Esophagus squamous epithelium (tissue), 4 donors: Measurements from ENCODE around the gene ZNF491.
"Not testable (repeated sequence)": the region's sequence is repeated elsewhere in the genome, so short reads cannot be mapped to it uniquely, and the experiment has no call there.

Source experiments
- POLR2A ChIP-seq, 4 donors: fragments of 450-650 bp; IDR thresholded peaks; one replicate each; pipeline ENCODE4 v1.6.1; 2017; ENCODE audit warnings: antibody characterized with exemption in 4 of 4, mild to moderate bottlenecking in 4 of 4, moderate library complexity in 3 of 4
- TF ChIP-seq, protein P1 (sequence below), 6 experiments: fragments of 450-650 bp in 4 of 6; fragments of 200-600 bp in 2 of 6; sonication (generic) in 2 of 6; IDR thresholded peaks; one replicate each; pipeline ENCODE4 v1.5.1; 2016 to 2019; ENCODE audit warnings: antibody characterized with exemption in 6 of 6, mild to moderate bottlenecking in 4 of 6, moderate library complexity in 4 of 6

DNA sequence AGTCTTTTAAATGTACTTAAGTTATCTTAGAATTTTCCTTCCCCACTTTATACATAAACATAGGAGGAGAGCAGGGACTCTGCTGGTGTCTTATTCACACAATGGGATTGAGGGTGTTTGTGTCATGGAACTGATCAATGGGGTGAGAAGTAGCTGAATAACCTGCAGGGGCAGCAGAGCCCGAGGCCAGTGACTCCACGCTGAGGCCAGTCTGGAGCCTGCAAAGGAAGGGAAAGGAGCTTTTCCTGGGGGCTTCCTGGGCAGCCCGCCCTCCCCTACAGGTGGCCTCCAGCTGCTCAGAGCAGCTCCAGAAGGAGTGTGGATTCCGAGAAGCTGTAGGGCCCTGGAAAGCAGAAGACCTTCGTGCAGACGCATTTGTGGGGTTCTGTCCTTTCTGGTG lies 49.3 kb downstream of the ZNF491 start:
- not testable (repeated sequence) for TF ChIP-seq POLR2A (IDR thresholded peaks at IDR 0.05)
- TF ChIP-seq, protein P1, sequence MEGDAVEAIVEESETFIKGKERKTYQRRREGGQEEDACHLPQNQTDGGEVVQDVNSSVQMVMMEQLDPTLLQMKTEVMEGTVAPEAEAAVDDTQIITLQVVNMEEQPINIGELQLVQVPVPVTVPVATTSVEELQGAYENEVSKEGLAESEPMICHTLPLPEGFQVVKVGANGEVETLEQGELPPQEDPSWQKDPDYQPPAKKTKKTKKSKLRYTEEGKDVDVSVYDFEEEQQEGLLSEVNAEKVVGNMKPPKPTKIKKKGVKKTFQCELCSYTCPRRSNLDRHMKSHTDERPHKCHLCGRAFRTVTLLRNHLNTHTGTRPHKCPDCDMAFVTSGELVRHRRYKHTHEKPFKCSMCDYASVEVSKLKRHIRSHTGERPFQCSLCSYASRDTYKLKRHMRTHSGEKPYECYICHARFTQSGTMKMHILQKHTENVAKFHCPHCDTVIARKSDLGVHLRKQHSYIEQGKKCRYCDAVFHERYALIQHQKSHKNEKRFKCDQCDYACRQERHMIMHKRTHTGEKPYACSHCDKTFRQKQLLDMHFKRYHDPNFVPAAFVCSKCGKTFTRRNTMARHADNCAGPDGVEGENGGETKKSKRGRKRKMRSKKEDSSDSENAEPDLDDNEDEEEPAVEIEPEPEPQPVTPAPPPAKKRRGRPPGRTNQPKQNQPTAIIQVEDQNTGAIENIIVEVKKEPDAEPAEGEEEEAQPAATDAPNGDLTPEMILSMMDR (IDR thresholded peaks at IDR 0.05) = not testable (repeated sequence)
